Fibroblast of pulmonary artery (primary cell): Measurements from ENCODE around the gene NOC3L.
A peak's percentile ranks its signal among the peaks of the same experiment; 100 is the strongest.
"Not testable (repeated sequence)": the region's sequence is repeated elsewhere in the genome, so short reads cannot be mapped to it uniquely, and the experiment has no call there.

Experiments
- DNase-seq: peaks from one replicate; pipeline ENCODE4 v3.0.0-alpha.2; 2010; ENCODE audit warnings: low read depth
- H3K4me3 ChIP-seq: replicated peaks from 2 replicates; pipeline ENCODE4 v1.5.1; 2011; ENCODE audit warnings: low read depth, mild to moderate bottlenecking, control low read depth, low read length, moderate library complexity
- TF ChIP-seq, protein P1 (sequence below): IDR thresholded peaks from 2 replicates; pipeline ENCODE4 v1.5.1; 2011; ENCODE audit warnings: mild to moderate bottlenecking, control low read depth, low read length, inconsistent platforms; ENCODE audit errors: missing control alignments

The NOC3L gene

DNA sequence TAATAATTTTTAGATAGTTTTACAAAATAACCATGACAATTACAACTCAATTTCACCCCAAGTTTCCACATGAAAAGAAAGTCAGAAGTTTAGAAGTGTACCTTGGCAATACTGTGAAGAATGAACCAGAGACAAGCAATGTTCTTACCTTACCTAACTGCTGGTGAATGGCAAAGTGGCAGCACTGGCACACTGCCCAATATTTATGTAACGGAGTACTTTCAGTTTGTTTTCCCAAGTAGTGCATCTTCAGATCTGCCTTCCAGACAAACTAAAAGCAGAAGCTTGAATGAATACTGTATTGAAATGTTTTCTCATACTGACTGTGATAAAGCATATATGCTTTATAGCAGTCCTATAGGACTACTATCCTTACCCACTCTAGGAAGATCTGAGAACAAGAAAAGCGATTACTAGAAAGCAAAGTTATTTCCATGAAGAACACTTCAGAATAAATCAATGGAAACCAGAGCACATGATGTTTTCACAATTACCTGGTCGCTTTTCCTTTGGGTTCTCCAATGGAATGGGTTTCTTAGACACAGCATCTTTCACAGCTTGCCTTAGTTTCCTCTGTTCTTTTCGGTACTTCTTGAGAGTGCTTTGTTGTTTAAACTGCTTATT is 1.5 kb downstream of the NOC3L start:
- TF ChIP-seq, protein P1, sequence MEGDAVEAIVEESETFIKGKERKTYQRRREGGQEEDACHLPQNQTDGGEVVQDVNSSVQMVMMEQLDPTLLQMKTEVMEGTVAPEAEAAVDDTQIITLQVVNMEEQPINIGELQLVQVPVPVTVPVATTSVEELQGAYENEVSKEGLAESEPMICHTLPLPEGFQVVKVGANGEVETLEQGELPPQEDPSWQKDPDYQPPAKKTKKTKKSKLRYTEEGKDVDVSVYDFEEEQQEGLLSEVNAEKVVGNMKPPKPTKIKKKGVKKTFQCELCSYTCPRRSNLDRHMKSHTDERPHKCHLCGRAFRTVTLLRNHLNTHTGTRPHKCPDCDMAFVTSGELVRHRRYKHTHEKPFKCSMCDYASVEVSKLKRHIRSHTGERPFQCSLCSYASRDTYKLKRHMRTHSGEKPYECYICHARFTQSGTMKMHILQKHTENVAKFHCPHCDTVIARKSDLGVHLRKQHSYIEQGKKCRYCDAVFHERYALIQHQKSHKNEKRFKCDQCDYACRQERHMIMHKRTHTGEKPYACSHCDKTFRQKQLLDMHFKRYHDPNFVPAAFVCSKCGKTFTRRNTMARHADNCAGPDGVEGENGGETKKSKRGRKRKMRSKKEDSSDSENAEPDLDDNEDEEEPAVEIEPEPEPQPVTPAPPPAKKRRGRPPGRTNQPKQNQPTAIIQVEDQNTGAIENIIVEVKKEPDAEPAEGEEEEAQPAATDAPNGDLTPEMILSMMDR, result no peak
- peak; percentile 36 for DNase-seq
- peak overlapping the region; percentile 79 for H3K4me3 ChIP-seq

GRCh38 chr10:94358480-94358879 is 4.3 kb downstream of the NOC3L start:
- TF ChIP-seq, protein P1, result no peak
- peak; percentile 85 for DNase-seq
- peak overlapping the region; percentile 43 for H3K4me3 ChIP-seq

- H3K4me3 ChIP-seq, result no peak overlapping the region
- TF ChIP-seq, protein P1, result no peak
- no peak for DNase-seq
Observed at GRCh38 chr10:94357193-94357592, 5.5 kb downstream of the NOC3L start.

DNA sequence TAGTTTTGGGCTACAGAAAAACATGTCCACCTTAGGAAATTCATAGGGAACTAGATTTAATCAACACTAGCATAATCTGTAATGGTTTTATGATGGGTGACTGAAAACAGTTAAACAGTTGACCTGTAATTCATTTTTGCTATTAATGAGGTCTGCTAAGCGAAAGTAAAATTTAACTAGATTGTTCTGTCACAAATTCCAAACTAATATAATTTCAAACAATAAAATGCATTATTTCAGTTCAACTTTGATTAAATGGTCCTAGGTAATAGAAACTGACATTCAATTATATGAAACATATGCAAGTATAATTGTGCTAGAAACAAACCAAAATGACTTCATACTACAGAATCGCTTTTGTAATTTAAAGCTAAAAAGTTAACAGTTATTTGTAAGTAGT is 6.9 kb downstream of the NOC3L start:
- no peak overlapping the region for H3K4me3 ChIP-seq
- TF ChIP-seq, protein P1, result no peak
- DNase-seq, result no peak

DNA sequence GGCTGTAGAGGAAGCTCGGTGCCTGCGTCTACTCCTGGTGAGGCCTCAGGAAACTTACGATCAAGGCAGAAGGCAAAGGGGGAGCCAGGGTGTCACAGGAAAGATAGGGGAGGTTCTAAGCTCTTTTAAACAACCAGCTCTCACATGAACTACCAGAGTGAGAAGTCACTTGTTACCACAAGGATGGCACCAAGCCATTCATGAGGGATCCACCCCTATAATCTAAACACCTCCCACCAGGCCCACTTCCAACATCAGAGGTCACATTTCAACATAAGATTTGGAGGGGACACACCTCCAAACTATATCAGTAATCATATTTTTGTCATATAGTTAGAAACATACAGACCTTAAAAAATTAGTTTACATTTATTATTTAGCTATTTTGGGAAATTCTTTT is 9.4 kb downstream of the NOC3L start:
- DNase-seq, result no peak
- TF ChIP-seq, protein P1, result no peak
- no peak overlapping the region for H3K4me3 ChIP-seq

DNA sequence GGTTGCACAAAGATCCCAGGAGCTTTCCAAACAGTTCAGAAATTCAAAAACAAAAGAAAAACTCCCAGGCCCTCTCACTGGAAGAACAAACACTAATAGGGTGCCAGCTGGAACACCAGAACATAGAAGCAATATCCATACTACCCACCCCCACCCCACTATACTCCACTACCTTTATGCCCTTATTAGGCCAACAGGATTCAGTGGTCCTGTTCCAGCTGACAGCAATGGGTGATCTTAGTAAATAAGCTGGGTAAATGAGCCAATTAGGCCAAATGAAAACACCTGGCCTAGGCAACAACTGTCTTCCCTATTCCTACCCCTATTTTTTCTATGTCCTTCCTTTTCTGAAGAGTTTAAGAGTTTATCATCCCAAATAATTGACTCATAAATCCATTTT is 11.7 kb downstream of the NOC3L start:
- no peak for DNase-seq
- no peak overlapping the region for H3K4me3 ChIP-seq
- TF ChIP-seq, protein P1, result no peak

DNA sequence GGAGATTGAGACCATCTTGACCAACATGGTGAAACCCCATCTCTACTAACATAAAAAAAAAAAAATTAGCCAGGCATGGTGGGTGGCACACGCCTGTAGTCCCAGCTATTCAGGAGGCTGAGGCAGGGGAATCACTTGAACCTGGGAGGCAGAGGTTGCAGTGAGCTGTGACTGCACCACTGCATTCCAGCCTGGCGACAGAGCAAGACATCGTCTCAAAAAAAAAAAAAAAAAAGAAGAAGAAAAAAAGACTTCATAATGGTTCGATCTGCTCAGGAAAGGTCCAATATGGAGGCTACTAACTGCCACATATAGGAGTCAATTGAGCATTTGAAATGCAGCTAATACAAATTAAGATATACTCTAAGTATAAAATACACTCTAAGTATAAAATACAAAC is 12.2 kb downstream of the NOC3L start:
- H3K4me3 ChIP-seq, DNase-seq: not testable (repeated sequence)
